Adipose tissue (tissue), 3 donors: Measurements from ENCODE around the gene KRAS. TPM values are rescaled to one million over a fixed set of nuclear protein-coding genes. Genes with fewer than 3 reads are reported as not detected.

Experiments used
- H3K27ac ChIP-seq: one replicate; pipeline ENCODE4 v1.5.1; 2013; ENCODE audit warnings: low read depth, low read length
- WGBS, 3 donors: extraction: QIAGEN DNeasy Blood & Tissue Kit; methylation state at CpG; one replicate each; pipeline ENCODE4 v1.1.7; 2013; 5-methylcytosine and 5-hydroxymethylcytosine counted together
- polyA plus RNA-seq, 3 donors: library from polyadenylated mRNA; stranded (reverse); fragments of 200-250 nt; gene quantifications; one replicate each; pipeline ENCODE4 v1.2.3, GENCODE V29; 2013
- donor health status: healthy with polysubstance abuse.
- donor health status: Bipolar disorder and iron deficiency.
- donor health status: healthy.

The KRAS gene
- polyA plus RNA-seq, 3 donors = 5.0 to 9.7 (median 8.1) TPM

GRCh38 chr12:25155022-25155576 is 95.6 kb downstream of the KRAS start:
- 58 to 82% (median 77%) methylated on average over 2 of the region's 2 CpGs for WGBS, 3 donors

More at GRCh38 chr12:25155022-25155576, 95.6 kb downstream of the KRAS start:
- no peak overlapping the region for H3K27ac ChIP-seq

Other genes starting within 250 kb of the KRAS start
- under 1 TPM in 2 of 3 donors, not detected in 1; 0.15 to 0.41 TPM for gene DNAI7, start 55.8 kb downstream of the KRAS start, polyA plus RNA-seq
- gene ETFRF1, start 55.7 kb downstream of the KRAS start, polyA plus RNA-seq = 10 to 100 TPM; 13.3 to 34.2 (median 26.3) TPM